Mesenchymal stem cell (in vitro differentiated cells and primary cell): Measurements from ENCODE around the gene FHIT.
A peak's percentile ranks its signal among the peaks of the same experiment; 100 is the strongest.

Source experiments
- DNase-seq: peaks from one replicate; pipeline ENCODE4 v3.0.0-alpha.2; 2013
- H2AFZ ChIP-seq: one replicate; pipeline ENCODE4 v1.6.1; 2013; ENCODE audit warnings: low read depth, mild to moderate bottlenecking, control low read depth, inconsistent platforms, low read length, moderate library complexity
- H2AK5ac ChIP-seq: 2 replicates; pipeline ENCODE4 v1.6.1; 2013; ENCODE audit warnings: low read length, moderate library complexity, mild to moderate bottlenecking, inconsistent platforms; ENCODE audit not compliant: severe bottlenecking
- H2BK120ac ChIP-seq: one replicate; pipeline ENCODE4 v1.6.1; 2013; ENCODE audit warnings: low read depth, mild to moderate bottlenecking, inconsistent platforms, low read length, moderate library complexity
- H2BK12ac ChIP-seq, 2 experiments: one replicate each; pipeline ENCODE4 v1.6.1; 2013; ENCODE audit warnings: inconsistent platforms in 2 of 2, low read length in 2 of 2, mild to moderate bottlenecking in 2 of 2, moderate library complexity in 2 of 2, control low read depth in 1 of 2
- H2BK15ac ChIP-seq: one replicate; pipeline ENCODE4 v1.6.1; 2013; ENCODE audit warnings: mild to moderate bottlenecking, low read depth, inconsistent platforms; ENCODE audit not compliant: poor library complexity, severe bottlenecking
- H2BK5ac ChIP-seq: 2 replicates; pipeline ENCODE4 v1.6.1; 2013; ENCODE audit warnings: low read depth, mild to moderate bottlenecking, low read length, control low read depth, inconsistent platforms; ENCODE audit not compliant: poor library complexity, severe bottlenecking
- H3K14ac ChIP-seq, 2 experiments: one replicate each; pipeline ENCODE4 v1.6.1; 2013; ENCODE audit warnings: inconsistent platforms in 2 of 2, low read length in 2 of 2, control low read depth in 1 of 2, mild to moderate bottlenecking in 1 of 2, moderate library complexity in 1 of 2
- H3K18ac ChIP-seq, 2 experiments: one replicate each; pipeline ENCODE4 v1.6.1; 2013; ENCODE audit warnings: inconsistent platforms in 2 of 2, low read length in 2 of 2, control low read depth in 1 of 2, low read depth in 1 of 2, mild to moderate bottlenecking in 1 of 2
- H3K23ac ChIP-seq, 2 experiments: one replicate each; pipeline ENCODE4 v1.6.1; 2013; ENCODE audit warnings: inconsistent platforms in 2 of 2, low read length in 2 of 2, mild to moderate bottlenecking in 2 of 2, moderate library complexity in 2 of 2, control low read depth in 1 of 2
- H3K27ac ChIP-seq: 2 replicates; pipeline ENCODE4 v1.5.1; 2013; ENCODE audit warnings: mild to moderate bottlenecking, moderate library complexity, low read length, control low read depth, inconsistent platforms; ENCODE audit not compliant: poor library complexity, severe bottlenecking
- H3K27me3 ChIP-seq, 2 experiments: 2 replicates each; pipeline versions ENCODE4 v1.6.1 to v1.7.0; 2013; ENCODE audit warnings: low read length in 2 of 2, mild to moderate bottlenecking in 2 of 2, moderate library complexity in 2 of 2, control low read depth in 1 of 2, inconsistent platforms in 1 of 2; ENCODE audit not compliant: control insufficient read depth in 1 of 2, insufficient read depth in 1 of 2
- H3K36me3 ChIP-seq, 2 experiments: 2 replicates each; pipeline versions ENCODE4 v1.6.1 to v1.7.0; 2013; ENCODE audit warnings: low read length in 2 of 2, control low read depth in 1 of 2, inconsistent platforms in 1 of 2, low read depth in 1 of 2, mild to moderate bottlenecking in 1 of 2; ENCODE audit not compliant: insufficient read depth in 2 of 2, control insufficient read depth in 1 of 2
- H3K4ac ChIP-seq, 2 experiments: one replicate each; pipeline ENCODE4 v1.6.1; 2013; ENCODE audit warnings: inconsistent platforms in 2 of 2, low read length in 2 of 2, mild to moderate bottlenecking in 2 of 2, moderate library complexity in 2 of 2, control low read depth in 1 of 2, low read depth in 1 of 2
- H3K4me1 ChIP-seq: 2 replicates; pipeline ENCODE4 v1.6.1; 2013; ENCODE audit warnings: low read depth, low read length, control low read depth; ENCODE audit not compliant: control insufficient read depth, insufficient read depth
- H3K4me2 ChIP-seq: 2 replicates; pipeline ENCODE4 v1.6.1; 2013; ENCODE audit warnings: low read length, mild to moderate bottlenecking, inconsistent platforms; ENCODE audit not compliant: poor library complexity, severe bottlenecking
- H3K4me3 ChIP-seq, 2 experiments: 2 replicates each; pipeline versions ENCODE4 v1.5.1 to v1.7.0; 2013; ENCODE audit warnings: low read length in 2 of 2, mild to moderate bottlenecking in 2 of 2, control low read depth in 1 of 2, low read depth in 1 of 2; ENCODE audit not compliant: insufficient read depth in 1 of 2
- H3K79me1 ChIP-seq: replicated peaks from 2 replicates; pipeline ENCODE4 v1.6.1; 2013; ENCODE audit warnings: mild to moderate bottlenecking, control low read depth, low read length, inconsistent platforms; ENCODE audit not compliant: poor library complexity, severe bottlenecking
- H3K9ac ChIP-seq: 2 replicates; pipeline ENCODE4 v1.7.0; 2013; ENCODE audit warnings: mild to moderate bottlenecking, low read length, moderate library complexity
- H3K9me3 ChIP-seq: 2 replicates; pipeline ENCODE4 v1.7.0; 2013; ENCODE audit warnings: mild to moderate bottlenecking, low read length; ENCODE audit not compliant: control insufficient read depth
- H4K8ac ChIP-seq: one replicate; pipeline ENCODE4 v1.6.1; 2013; ENCODE audit warnings: inconsistent platforms, mild to moderate bottlenecking, low read length, moderate library complexity
- H4K91ac ChIP-seq: one replicate; pipeline ENCODE4 v1.6.1; 2013; ENCODE audit warnings: mild to moderate bottlenecking, low read length, inconsistent platforms
- WGBS: methylation state at CpG from one replicate; pipeline ENCODE4 v1.1.7; 2013; ENCODE audit warnings: mixed read lengths; 5-methylcytosine and 5-hydroxymethylcytosine counted together

The FHIT gene

DNA sequence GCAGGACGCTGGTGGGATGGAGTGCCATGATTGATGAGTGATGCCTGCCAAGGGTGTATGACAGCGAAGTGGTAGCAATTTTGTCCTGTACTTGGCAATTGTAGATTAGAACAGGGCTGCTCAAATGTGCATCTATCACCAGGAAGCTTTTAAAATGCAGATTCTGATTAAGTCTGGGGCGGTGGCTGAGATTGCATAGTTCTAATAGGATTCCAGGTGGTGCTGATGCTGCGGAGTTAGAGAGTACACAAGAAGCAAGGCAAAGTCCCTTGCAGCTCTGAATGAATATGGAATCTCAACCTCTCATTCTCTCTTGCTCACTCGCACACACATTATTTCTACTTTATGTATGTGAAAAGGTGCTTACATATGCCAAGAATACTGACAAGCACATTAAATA, 670.4 kb downstream of the FHIT start:
- no peak overlapping the region for H2AFZ ChIP-seq
- H3K4me2 ChIP-seq = no peak overlapping the region
- no peak overlapping the region for H3K18ac ChIP-seq
- H3K9me3 ChIP-seq = no peaks in the 10 kb centered on the region
- no peak overlapping the region for H3K14ac ChIP-seq
- 88% methylated on average over 4 of the region's 5 CpGs for WGBS
- no peak overlapping the region for H4K8ac ChIP-seq
- H3K27me3 ChIP-seq = no peaks in the 10 kb centered on the region
- no peak overlapping the region for H2AK5ac ChIP-seq
- H2BK120ac ChIP-seq = no peak overlapping the region
- no peaks in the 10 kb centered on the region for H3K36me3 ChIP-seq
- no peak overlapping the region for H3K4me3 ChIP-seq
- H3K4me1 ChIP-seq = no peaks in the 10 kb centered on the region
- no peak for DNase-seq
- no peak overlapping the region for H2BK5ac ChIP-seq
- H3K27ac ChIP-seq = no peak overlapping the region
- H4K91ac ChIP-seq = no peak overlapping the region
- H3K79me1 ChIP-seq = no peaks in the 10 kb centered on the region
- H3K4ac ChIP-seq = no peak overlapping the region
- H2BK15ac ChIP-seq = no peak overlapping the region
- H3K9ac ChIP-seq = no peak overlapping the region
- H3K23ac ChIP-seq = no peak overlapping the region
- H2BK12ac ChIP-seq = no peak overlapping the region

DNA sequence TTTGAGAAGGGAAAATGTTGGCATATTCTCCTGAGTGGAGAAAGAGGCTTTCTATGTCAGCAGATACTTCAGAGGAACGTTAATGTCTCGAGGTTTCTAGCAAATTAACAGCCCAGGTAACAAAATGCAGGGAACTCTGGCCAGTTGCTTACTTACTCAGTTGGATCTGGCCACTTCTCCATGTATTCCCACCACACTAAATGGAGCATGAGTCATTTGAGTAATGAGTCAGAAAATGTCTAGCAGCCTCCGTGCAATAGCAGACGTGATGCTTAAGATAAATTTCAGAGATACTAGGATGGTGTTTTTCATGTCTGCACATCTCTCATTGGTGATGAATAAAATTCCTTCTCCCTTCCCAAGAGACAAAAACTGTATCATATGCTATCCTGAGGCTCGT, 671.5 kb downstream of the FHIT start:
- no peak overlapping the region for H3K4me2 ChIP-seq
- H4K91ac ChIP-seq = no peak overlapping the region
- no peak overlapping the region for H3K9ac ChIP-seq
- H3K79me1 ChIP-seq = no peaks in the 10 kb centered on the region
- no peak overlapping the region for H3K27ac ChIP-seq
- no peaks in the 10 kb centered on the region for H3K4me1 ChIP-seq
- H2BK120ac ChIP-seq = no peak overlapping the region
- peak; percentile 83 for DNase-seq
- H3K18ac ChIP-seq = no peak overlapping the region
- no peak overlapping the region for H2BK15ac ChIP-seq
- no peak overlapping the region for H4K8ac ChIP-seq
- no peak overlapping the region for H2AFZ ChIP-seq
- no peak overlapping the region for H2BK5ac ChIP-seq
- no peak overlapping the region for H3K4ac ChIP-seq
- WGBS = 0% methylated on average over 2 of the region's 5 CpGs
- H3K14ac ChIP-seq = no peak overlapping the region
- no peak overlapping the region for H2BK12ac ChIP-seq
- H3K9me3 ChIP-seq = no peaks in the 10 kb centered on the region
- H3K4me3 ChIP-seq = no peak overlapping the region
- H3K23ac ChIP-seq = no peak overlapping the region
- no peaks in the 10 kb centered on the region for H3K27me3 ChIP-seq
- no peak overlapping the region for H2AK5ac ChIP-seq
- no peaks in the 10 kb centered on the region for H3K36me3 ChIP-seq

DNA sequence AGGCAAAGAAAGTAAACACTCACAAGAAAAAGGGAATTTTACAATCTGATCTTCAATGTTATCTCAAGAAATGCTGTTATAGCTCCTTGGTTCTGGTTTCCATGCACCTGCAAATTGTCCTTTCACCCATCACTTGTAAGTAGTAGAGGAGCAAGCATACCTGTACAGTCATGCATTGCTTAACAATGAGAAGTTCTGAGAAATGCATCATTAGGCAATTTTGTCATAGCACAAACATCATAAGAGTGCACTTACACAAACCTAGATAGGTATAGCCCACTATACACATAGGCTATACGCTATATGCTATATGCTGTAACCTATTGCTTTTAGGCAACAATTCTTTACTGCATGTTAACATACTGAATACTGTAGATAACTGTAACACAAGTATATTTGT, 672.3 kb downstream of the FHIT start:
- Histone ChIP-seq H3K9me3 (no peaks in the 10 kb centered on the region), H4K91ac (no peak overlapping the region)
- WGBS = no CpG with 5 or more reads among the region's 1 CpG

DNA sequence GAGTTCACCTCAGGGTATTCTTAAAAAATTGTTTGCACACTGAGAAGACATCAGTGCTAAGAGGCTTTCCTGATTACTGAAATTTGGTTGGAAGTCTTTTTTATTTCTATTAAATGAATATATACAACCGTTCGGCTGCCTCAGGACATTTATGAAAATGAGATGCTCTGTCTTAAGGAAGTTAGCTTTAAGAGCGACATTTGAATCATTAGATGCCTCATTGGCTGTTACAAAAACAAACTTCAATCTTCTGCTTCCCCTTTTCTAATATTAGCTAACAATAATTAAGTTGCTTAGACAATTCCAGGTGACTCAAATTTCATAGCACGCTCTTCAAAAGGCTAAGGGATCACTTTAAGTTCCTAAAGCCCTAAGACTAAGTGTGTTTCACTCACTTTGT, 673.7 kb downstream of the FHIT start:
- no peaks in the 10 kb centered on the region for H3K27me3 ChIP-seq
- no peak overlapping the region for H2BK120ac ChIP-seq
- H3K9ac ChIP-seq = no peak overlapping the region
- H2BK15ac ChIP-seq = no peak overlapping the region
- no peaks in the 10 kb centered on the region for H3K9me3 ChIP-seq
- no peak overlapping the region for H3K4ac ChIP-seq
- H3K4me1 ChIP-seq = no peaks in the 10 kb centered on the region
- no peak overlapping the region for H3K14ac ChIP-seq
- H3K18ac ChIP-seq = no peak overlapping the region
- no peak overlapping the region for H2AK5ac ChIP-seq
- H2BK5ac ChIP-seq = no peak overlapping the region
- H3K36me3 ChIP-seq = no peaks in the 10 kb centered on the region
- no peaks in the 10 kb centered on the region for H3K79me1 ChIP-seq
- no peak overlapping the region for H3K4me3 ChIP-seq
- no peak overlapping the region for H2BK12ac ChIP-seq
- no peak overlapping the region for H2AFZ ChIP-seq
- H4K91ac ChIP-seq = no peak overlapping the region
- 85% methylated on average over 2 of the region's 4 CpGs for WGBS
- no peak overlapping the region for H4K8ac ChIP-seq
- H3K23ac ChIP-seq = no peak overlapping the region
- H3K4me2 ChIP-seq = no peak overlapping the region
- no peak overlapping the region for H3K27ac ChIP-seq
- DNase-seq = no peak

More for the DNA sequence above, 672.3 kb downstream of the FHIT start:
- no peak overlapping the region for H2AK5ac ChIP-seq
- H2BK12ac ChIP-seq = no peak overlapping the region
- no peak for DNase-seq
- no peaks in the 10 kb centered on the region for H3K36me3 ChIP-seq
- no peak overlapping the region for H3K27ac ChIP-seq
- H3K4me1 ChIP-seq = no peaks in the 10 kb centered on the region
- no peak overlapping the region for H2BK15ac ChIP-seq
- H3K23ac ChIP-seq = no peak overlapping the region
- no peak overlapping the region for H3K14ac ChIP-seq
- H3K9ac ChIP-seq = no peak overlapping the region
- no peaks in the 10 kb centered on the region for H3K79me1 ChIP-seq
- no peak overlapping the region for H4K8ac ChIP-seq
- H3K27me3 ChIP-seq = no peaks in the 10 kb centered on the region
- H3K4ac ChIP-seq = no peak overlapping the region
- no peak overlapping the region for H3K18ac ChIP-seq
- H2BK5ac ChIP-seq = no peak overlapping the region
- no peak overlapping the region for H2AFZ ChIP-seq
- H3K4me3 ChIP-seq = no peak overlapping the region
- H2BK120ac ChIP-seq = no peak overlapping the region
- H3K4me2 ChIP-seq = no peak overlapping the region
